DND-41 (cell line): ENCODE data around the gene SRP68.

ENCODE experiments used
- ATAC-seq: fragments of 200-7000 bp; cut with Tn5 transposase; 3 replicates; pipeline ENCODE4 v1.9.1; 2021; ENCODE audit warnings: low read depth; ENCODE audit not compliant: insufficient read depth
- DNase-seq: peaks from one replicate; pipeline ENCODE4 v3.0.0-alpha.2; 2020
- H2AFZ ChIP-seq: 2 replicates; pipeline ENCODE4 v1.6.0; 2012; ENCODE audit warnings: low read depth, low read length
- H3K27ac ChIP-seq: 2 replicates; pipeline ENCODE4 v1.5.1; 2012; ENCODE audit warnings: low read length, inconsistent platforms
- H3K27me3 ChIP-seq: fragments of 200-600 bp; sonication (generic); 2 replicates; pipeline ENCODE4 v1.6.0; 2012; ENCODE audit warnings: low read length, mild to moderate bottlenecking, inconsistent platforms; ENCODE audit not compliant: insufficient read depth, poor library complexity
- H3K36me3 ChIP-seq: 2 replicates; pipeline ENCODE4 v1.5.1; 2012; ENCODE audit warnings: low read length, inconsistent platforms; ENCODE audit not compliant: insufficient read depth
- H3K4me1 ChIP-seq: 2 replicates; pipeline ENCODE4 v1.5.1; 2012; ENCODE audit warnings: mild to moderate bottlenecking, low read length; ENCODE audit not compliant: insufficient read depth
- H3K4me2 ChIP-seq: 2 replicates; pipeline ENCODE4 v1.6.0; 2012; ENCODE audit warnings: mild to moderate bottlenecking, moderate library complexity, low read length, inconsistent platforms; ENCODE audit not compliant: insufficient read depth
- H3K4me3 ChIP-seq, 2 experiments: fragments of 200-600 bp in 1 of 2; shearing (Covaris generic) in 1 of 2; 2 replicates each; pipeline ENCODE4 v1.5.1; 2012 to 2016; ENCODE audit warnings: inconsistent platforms in 2 of 2, low read length in 2 of 2, mild to moderate bottlenecking in 2 of 2, low read depth in 1 of 2, moderate library complexity in 1 of 2
- H3K79me2 ChIP-seq: 2 replicates; pipeline ENCODE4 v1.6.0; 2012; ENCODE audit warnings: low read length, inconsistent platforms; ENCODE audit not compliant: insufficient read depth
- H3K9ac ChIP-seq: 2 replicates; pipeline ENCODE4 v1.6.0; 2012; ENCODE audit warnings: low read depth, mild to moderate bottlenecking, inconsistent platforms, low read length, moderate library complexity
- H3K9me3 ChIP-seq: 2 replicates; pipeline ENCODE4 v1.5.1; 2012; ENCODE audit warnings: low read length, moderate library complexity, mild to moderate bottlenecking, inconsistent platforms; ENCODE audit not compliant: insufficient read depth, severe bottlenecking
- H4K20me1 ChIP-seq: 2 replicates; pipeline ENCODE4 v1.6.0; 2012; ENCODE audit warnings: low read length; ENCODE audit not compliant: insufficient read depth
- CTCF ChIP-seq: IDR thresholded peaks from 2 replicates; pipeline ENCODE4 v1.5.1; 2012; ENCODE audit warnings: borderline replicate concordance, low read length, moderate library complexity, mild to moderate bottlenecking; ENCODE audit not compliant: poor library complexity, severe bottlenecking; ENCODE audit errors: extremely low read depth
- EZH2 ChIP-seq: IDR thresholded peaks from 3 replicates; pipeline ENCODE4 v1.6.1; 2012; ENCODE audit warnings: borderline replicate concordance, low read depth, mild to moderate bottlenecking, moderate library complexity, low read length, inconsistent platforms; ENCODE audit not compliant: severe bottlenecking

The SRP68 gene

GRCh38 chr17:76072148-76072858 is at the start of gene SRP68:
TSS of gene SRP68 (minus strand) at chr17:76072517. CDS start at chr17:76072491, 26 bp downstream.
- peak; percentile 89 for DNase-seq
- no peaks in the 10 kb centered on the region for H3K27me3 ChIP-seq
- H2AFZ ChIP-seq: peak within 1 kb of the TSS; percentile 99
- peak; percentile 98 for ATAC-seq
- peaks cover 8% of the 10 kb centered on the region; the same call in 1 of the 2 replicates for H4K20me1 ChIP-seq
- peaks cover 28% of the 10 kb centered on the region for H3K4me1 ChIP-seq
- H3K4me2 ChIP-seq: peak within 1 kb of the TSS; percentile 91
- H3K27ac ChIP-seq: peak within 1 kb of the TSS; percentile 84
- peak within 1 kb of the TSS; percentile 77 to 82 for H3K4me3 ChIP-seq
- peaks cover 53% of the 10 kb centered on the region for H3K79me2 ChIP-seq
- peaks cover 22% of the 10 kb centered on the region for H3K36me3 ChIP-seq
- TF ChIP-seq EZH2 (no peak), CTCF (no peak)
- peak within 1 kb of the TSS; percentile 89 for H3K9ac ChIP-seq
- H3K9me3 ChIP-seq: no peaks in the 10 kb centered on the region

DNA sequence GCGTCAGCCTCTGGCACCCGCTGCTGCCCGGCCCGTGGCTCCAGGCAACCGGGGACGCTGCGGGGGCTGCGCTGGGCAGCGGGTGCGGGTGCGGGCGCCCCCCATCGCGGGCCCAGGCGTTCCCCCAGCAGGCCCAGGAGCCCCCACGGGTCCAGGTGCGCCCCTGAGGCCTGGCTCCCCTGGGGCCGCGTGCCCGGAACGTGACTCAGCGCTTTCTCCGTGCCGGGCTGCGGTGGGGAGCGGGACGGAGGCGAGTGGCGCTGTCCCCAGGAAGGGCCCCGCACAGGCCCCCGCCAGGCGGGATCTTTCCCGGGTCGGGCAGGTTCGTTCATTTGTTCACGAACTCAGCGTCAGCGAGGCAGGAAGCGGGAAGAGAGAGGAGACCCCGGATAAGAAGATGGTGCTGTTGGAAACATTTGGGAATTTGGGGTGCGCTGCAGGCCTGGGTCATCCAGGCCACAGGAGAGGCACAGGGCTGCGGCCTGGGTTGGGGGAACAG is 49.7 kb upstream of the SRP68 start:
- Histone ChIP-seq H3K79me2 (no peaks in the 10 kb centered on the region), H3K27me3 (no peaks in the 10 kb centered on the region), H3K27ac (no peak overlapping the region), H3K9me3 (no peaks in the 10 kb centered on the region), H3K36me3 (no peaks in the 10 kb centered on the region), H3K4me1 (peaks cover 11% of the 10 kb centered on the region), H3K9ac (peak overlapping the region; percentile 35; the same call in 1 of the 2 replicates), H3K4me3 (no peak overlapping the region), H3K4me2 (peak overlapping the region; percentile 43; the same call in 1 of the 2 replicates), H4K20me1 (no peaks in the 10 kb centered on the region), H2AFZ (peak overlapping the region; percentile 62)
- TF ChIP-seq CTCF (no peak), EZH2 (no peak)
- DNase-seq (no peak), ATAC-seq (no peak)

DNA sequence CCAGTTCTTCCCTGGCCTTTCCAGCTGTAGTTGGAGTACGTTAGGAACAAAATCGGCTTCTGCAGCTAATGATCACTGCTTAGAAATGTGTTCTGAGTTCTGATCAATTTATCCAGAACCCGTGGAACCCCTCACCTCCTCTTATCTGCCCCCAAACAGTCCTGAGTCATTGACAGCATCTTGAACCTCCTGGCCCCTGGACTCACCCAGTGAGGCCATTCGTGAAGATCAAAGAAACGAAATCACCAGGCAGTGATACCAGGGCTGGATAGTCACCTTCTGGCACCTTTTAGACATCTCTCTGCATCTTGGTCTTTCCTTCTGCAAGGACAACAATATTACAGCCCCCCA is 48.3 kb upstream of the SRP68 start:
- H3K9me3 ChIP-seq: no peaks in the 10 kb centered on the region
- TF ChIP-seq CTCF (no peak), EZH2 (no peak)
- ATAC-seq (no peak), DNase-seq (no peak)
- H3K27me3 ChIP-seq: no peaks in the 10 kb centered on the region
- H3K4me2 ChIP-seq: no peak overlapping the region
- H3K4me3 ChIP-seq: no peak overlapping the region
- 0 out of 2 replicates have a peak overlapping the region, but pooled peaks have one; percentile 62 for H2AFZ ChIP-seq
- no peaks in the 10 kb centered on the region for H3K36me3 ChIP-seq
- no peaks in the 10 kb centered on the region for H4K20me1 ChIP-seq
- no peaks in the 10 kb centered on the region for H3K79me2 ChIP-seq
- no peak overlapping the region for H3K27ac ChIP-seq
- H3K4me1 ChIP-seq: peaks cover 11% of the 10 kb centered on the region
- no peak overlapping the region for H3K9ac ChIP-seq
